CD4-positive, alpha-beta T cell treated with Interleukin-2 at 100 ng/mL for 4 hours (primary cell): Measurements from ENCODE around the gene CD164.
"Not testable (repeated sequence)": the region's sequence is repeated elsewhere in the genome, so short reads cannot be mapped to it uniquely, and the experiment has no call there.

ENCODE experiments used
- DNase-seq: peaks from one replicate; pipeline ENCODE4 v3.0.0-alpha.2; 2020; ENCODE audit warnings: low spot score

CD164 gene

GRCh38 chr6:109342911-109343310 is 39.4 kb downstream of the CD164 start:
- DNase-seq, result no peak

- no peak for DNase-seq
These were observed 39.8 kb downstream of the CD164 start for GRCh38 chr6:109342506-109342905.

- DNase-seq, result no peak
These were observed 41.5 kb downstream of the CD164 start for GRCh38 chr6:109340811-109341210.

- no peak for DNase-seq
These were observed 42.2 kb downstream of the CD164 start for GRCh38 chr6:109339906-109340678.

- no peak for DNase-seq
These were observed 45.9 kb downstream of the CD164 start for GRCh38 chr6:109336221-109336961.

GRCh38 chr6:109333870-109334269 is 48.4 kb downstream of the CD164 start:
- not testable (repeated sequence) for DNase-seq

GRCh38 chr6:109332748-109333147 is 49.5 kb downstream of the CD164 start:
- no peak for DNase-seq

GRCh38 chr6:109331081-109331480 is 51.2 kb downstream of the CD164 start:
- no peak for DNase-seq

GRCh38 chr6:109330263-109330662 is 52.0 kb downstream of the CD164 start:
- DNase-seq, result no peak

GRCh38 chr6:109328629-109329028 is 53.6 kb downstream of the CD164 start:
- no peak for DNase-seq

- no peak for DNase-seq
These were observed 54.3 kb downstream of the CD164 start for GRCh38 chr6:109327959-109328358.

- DNase-seq, result no peak
These were observed 54.8 kb downstream of the CD164 start for GRCh38 chr6:109327491-109327890.

GRCh38 chr6:109326351-109326750 is 55.9 kb downstream of the CD164 start:
- DNase-seq, result no peak

- no peak for DNase-seq
These were observed 56.9 kb downstream of the CD164 start for GRCh38 chr6:109325400-109325801.

GRCh38 chr6:109323241-109323640 is 59.0 kb downstream of the CD164 start:
- DNase-seq, result no peak

GRCh38 chr6:109322825-109323224 is 59.4 kb downstream of the CD164 start:
- DNase-seq, result no peak

- no peak for DNase-seq
These were observed 60.5 kb downstream of the CD164 start for GRCh38 chr6:109321752-109322151.

- no peak for DNase-seq
These were observed 62.2 kb downstream of the CD164 start for GRCh38 chr6:109320072-109320471.

GRCh38 chr6:109318328-109318876 is 63.9 kb downstream of the CD164 start:
- no peak for DNase-seq

- DNase-seq, result no peak
These were observed 65.4 kb downstream of the CD164 start for GRCh38 chr6:109316909-109317308.
